Kidney tubule cell (primary cell): ENCODE results near the gene ATM.
"Not testable (repeated sequence)": the region's sequence is repeated elsewhere in the genome, so short reads cannot be mapped to it uniquely, and the experiment has no call there.

ENCODE experiments used
- DNase-seq: peaks from one replicate; pipeline ENCODE4 v3.0.0-alpha.2; 2018; ENCODE audit warnings: low spot score

Gene ATM

DNA sequence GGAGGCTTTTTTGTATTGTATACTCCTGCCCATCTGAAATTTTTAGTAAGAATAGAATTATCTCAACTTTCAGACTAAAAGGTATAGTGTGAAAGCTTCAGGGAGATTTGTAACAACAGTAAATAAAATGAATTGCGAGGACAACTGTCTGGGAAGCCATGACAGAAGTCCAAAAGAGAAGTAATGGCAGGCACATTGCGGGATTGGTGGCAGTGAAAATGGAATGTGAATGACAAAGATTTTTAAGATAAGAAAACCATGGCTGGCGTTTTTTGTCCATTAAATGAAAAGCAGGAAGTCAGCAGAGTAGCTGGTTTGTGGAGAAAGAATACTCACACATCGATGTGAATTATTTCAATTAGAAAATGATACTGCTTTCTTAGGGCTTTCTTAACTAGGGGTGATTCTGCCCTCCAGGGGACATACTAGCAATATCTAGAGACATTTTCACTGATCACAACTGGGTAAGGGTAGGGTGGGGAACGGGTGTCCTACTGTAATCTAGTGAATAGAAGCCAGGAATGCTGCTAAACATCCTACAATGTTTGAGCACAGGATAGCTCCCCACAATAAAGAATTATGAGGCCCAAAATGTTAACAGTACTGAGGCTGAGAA is 2.0 kb upstream of the ATM start:
- peak; percentile 2 for DNase-seq

GRCh38 chr11:108221371-108221770 is 1.5 kb upstream of the ATM start:
- DNase-seq: peak; percentile 7

DNA sequence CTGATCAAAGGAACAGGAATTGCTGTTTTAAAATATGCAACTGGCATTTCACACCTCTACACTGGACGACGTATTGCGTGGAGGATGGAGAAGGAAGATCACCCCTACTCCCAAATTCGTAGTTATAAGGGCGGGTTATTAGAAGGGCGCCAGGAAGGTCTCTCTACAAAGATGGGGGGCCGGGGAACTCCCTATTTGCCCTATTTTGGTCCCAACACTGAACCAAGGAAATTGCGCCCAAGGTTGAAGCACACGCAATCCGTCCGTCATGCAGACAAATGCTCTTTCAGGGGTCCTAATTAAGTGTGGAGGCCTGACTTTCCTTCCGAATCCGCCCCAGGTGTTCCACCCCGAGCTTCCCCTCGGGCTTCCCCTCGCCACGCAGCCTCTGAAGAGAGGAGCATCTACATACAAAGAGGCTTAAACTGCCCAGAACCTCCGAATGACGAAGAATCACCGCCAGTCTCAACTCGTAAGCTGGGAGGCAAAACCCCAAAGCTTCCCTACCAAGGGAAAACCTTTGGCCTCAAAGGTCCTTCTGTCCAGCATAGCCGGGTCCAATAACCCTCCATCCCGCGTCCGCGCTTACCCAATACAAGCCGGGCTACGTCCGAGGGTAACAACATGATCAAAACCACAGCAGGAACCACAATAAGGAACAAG is 825 bp upstream of the ATM start:
- no peak for DNase-seq

DNA sequence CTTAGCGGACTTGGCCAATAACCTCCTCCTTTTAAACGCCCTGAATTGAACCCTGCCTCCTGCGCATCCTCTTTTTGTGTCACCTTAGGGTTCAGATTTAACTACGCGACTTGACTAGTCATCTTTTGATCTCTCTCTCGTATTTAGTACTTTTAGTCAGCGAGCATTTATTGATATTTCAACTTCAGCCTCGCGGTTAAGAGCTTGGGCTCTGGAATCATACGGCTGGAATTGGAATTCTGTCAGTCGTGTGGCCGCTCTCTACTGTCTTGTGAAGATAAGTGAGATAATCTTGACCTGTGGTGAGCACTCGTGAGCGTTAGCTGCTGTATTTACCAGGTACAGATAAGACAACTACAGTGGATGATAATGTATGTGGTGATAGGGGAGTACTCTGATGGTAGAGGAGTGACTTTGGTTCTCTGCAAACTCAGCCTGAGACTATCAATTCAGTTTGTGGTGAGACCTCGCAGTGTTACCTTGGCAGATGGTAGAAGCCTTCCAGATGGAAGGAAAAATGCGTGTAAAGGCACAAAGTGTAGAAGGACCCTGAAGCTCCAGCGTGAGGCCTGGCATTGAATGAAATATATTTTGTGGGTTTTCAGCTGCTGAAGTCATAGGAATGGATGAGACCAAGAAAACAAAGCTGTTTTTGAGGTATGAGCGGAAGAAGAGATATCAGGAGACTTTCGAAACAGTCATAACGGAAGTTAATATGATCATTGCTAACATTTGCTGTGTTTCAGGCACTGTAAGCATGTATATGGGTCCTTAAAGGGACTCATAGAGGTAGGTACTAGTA is 682 bp downstream of the ATM start:
- DNase-seq: no peak

DNA sequence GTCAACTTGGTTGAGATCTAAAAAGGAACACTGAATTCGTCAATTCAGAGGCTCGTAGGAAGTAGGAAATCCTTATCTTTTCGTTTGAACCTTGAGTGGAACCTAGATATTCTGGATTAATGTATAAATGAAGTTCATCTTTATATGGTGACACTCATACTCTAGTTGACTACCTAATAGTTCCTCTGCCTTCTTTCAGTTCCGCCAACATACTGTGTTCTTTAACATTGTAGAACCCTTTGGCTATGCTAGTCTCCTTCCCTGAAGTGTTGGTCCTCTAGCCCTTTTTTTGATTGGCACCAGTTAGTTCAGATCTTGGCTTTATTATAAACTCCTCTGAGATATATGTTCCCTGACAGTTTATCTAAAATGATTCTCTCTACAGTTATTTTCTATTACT is 1.5 kb downstream of the ATM start:
- DNase-seq: no peak

DNA sequence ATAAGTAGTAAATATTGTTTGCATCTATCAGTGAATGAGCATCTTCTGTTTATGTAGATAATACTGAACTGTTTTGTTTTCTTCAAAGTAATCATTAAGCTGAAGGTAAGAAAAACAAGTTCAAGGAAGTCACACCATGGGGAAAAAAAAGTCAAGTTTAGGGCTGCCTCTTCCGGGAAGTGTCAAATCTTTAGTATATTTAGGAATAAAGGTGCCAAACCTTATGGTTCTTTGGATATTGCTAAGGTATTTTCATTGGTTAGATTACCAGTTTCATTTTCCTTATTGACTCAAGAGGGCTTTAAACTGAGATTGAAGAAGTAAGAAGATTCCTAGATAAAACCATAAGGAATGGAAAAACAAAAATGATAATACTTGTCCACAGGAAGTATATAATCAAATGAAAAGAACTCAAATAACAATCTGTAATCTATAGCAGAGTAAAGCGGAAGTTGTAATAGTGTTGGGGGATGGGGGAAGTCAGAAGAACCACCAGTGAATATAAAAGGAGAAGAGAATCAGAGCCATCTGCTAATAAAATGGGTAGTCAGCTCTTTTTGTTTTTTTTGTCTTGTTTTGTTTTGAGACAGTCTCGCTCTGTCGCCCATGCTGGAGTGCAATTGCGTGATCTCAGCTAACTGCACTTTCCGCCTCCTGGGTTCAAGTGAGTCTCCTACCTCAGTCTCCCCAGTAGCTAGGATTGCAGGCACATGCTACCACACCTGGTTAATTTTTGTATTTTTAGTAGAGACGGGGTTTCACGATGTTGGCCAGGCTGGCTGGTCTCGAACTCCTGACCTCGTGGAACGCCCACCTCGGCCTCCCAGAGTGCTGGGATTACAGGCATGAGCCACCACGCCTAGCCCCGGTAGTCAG is 2.3 kb downstream of the ATM start:
- peak; percentile 6 for DNase-seq

GRCh38 chr11:108226036-108226435 is 3.2 kb downstream of the ATM start:
- DNase-seq: no peak

GRCh38 chr11:108228251-108228650 is 5.4 kb downstream of the ATM start:
- no peak for DNase-seq

- DNase-seq: no peak
Measured at GRCh38 chr11:108233277-108233945, 10.5 kb downstream of the ATM start.

DNA sequence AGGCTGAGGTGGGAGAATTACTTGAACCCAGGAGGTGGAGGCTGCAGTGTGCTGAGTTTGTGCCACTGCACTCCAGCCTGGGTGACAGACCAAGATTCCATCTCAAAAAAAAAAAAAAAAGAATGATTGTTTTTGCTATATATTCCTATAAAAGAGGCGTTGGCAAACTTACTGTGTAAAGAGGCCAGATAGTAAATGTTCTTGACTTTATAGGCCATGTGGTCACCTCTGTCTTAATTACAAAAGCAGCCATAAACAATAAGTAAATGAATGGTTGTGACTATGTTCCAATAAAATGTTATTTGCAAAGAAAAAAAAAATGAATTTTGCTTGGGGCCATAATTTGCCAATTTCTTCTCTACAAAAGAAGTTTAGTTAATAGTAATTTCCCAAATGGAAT is 12.3 kb downstream of the ATM start:
- DNase-seq: no peak

DNA sequence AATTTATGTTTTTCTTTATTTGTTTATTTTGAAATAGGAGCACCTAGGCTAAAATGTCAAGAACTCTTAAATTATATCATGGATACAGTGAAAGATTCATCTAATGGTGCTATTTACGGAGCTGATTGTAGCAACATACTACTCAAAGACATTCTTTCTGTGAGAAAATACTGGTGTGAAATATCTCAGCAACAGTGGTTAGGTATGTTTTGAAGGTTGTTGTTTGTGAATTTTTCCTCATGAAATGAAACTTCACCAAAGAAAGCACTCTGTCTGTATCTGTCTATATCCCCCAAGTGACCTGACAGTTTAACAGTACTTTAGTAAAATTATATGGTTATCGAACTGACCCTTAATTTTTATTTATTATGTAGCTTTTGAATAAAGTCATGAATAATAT is 12.8 kb downstream of the ATM start:
- no peak for DNase-seq

- no peak for DNase-seq
Measured at GRCh38 chr11:108237058-108237481, 14.2 kb downstream of the ATM start.

- no peak for DNase-seq
Measured at GRCh38 chr11:108239076-108239475, 16.2 kb downstream of the ATM start.

DNA sequence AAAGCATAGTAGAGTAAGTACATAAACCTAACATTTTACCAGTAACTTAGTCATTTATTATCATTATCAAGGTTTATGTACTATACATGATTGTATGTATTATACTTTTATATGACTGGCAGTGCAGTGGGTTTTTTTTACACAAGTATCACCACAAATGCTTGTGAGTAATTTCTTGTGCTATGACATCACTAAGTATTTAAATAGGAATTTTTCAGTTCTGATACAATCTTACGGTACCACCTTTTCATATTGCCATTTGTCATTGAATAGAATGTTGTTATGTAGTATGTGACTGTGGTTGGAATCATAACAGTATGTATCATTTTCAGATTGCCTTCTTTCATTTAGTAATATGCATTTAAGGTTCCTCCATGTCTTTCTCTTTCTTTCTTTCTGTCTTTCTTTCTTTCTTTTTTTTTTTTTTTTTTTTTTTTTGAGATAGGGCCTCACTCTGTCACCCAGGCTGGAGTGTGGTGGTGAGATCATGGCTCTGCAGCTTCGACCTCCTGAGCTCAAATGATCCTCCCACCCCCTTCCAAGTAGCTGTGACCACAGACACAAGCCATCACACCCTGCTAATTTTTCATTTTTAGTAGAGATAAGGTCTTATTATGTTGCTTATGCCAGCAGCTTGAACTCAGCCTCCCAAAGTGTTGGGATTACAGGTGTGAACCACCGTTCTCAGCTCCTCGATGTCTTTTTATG is 18.6 kb downstream of the ATM start:
- DNase-seq: no peak

DNA sequence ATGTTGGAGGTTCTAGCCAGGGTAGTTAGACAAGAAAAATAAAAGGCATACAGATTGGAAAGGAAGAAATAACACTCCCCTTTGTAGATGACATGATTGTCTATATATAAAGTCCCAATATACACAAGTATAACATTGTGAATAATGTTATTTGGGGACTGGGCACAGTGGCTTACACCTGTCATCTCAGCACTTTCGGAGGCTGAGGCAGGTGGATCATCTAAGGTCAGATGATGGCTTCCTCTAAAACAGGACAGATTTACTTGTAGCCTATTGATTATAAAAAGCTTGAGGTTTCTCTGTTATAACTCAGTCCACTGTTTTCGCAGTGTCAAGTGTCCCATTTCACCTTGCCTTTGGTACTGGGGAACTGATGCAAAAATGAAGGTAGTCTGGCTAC is 19.6 kb downstream of the ATM start:
- DNase-seq: no peak

DNA sequence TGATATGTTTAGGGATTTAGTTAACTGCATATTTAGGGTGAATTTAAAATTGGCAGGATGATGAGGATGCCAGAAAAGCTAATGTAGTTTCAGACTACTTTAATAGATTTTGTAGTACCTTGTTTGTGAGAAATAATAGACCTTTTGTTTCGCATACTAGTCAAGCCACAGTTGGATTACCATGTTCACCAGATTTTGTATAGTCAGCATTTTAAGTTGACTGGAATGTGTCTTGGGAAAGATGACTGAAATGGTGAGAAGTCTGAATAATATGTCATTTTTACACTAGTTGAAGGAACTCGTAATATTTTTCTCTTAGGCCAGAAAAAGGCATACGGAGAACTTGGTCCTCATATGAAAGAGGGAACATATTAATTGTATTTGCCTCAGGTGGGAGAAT is 23.4 kb downstream of the ATM start:
- DNase-seq: no peak

DNA sequence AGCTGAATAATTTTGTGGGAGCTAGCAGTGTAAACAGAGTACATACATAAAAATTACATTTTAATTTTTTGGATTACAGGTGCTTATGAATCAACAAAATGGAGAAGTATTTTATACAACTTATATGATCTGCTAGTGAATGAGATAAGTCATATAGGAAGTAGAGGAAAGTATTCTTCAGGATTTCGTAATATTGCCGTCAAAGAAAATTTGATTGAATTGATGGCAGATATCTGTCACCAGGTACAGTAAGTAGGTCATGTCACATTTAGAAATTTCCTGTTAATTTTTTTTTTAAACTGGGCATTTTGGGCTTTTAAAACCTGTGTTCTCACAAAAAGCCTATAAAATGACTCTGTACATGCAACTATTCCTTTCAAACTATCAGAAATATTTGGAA is 24.0 kb downstream of the ATM start:
- DNase-seq: no peak

GRCh38 chr11:108253176-108253575 is 30.3 kb downstream of the ATM start:
- peak; percentile 20 for DNase-seq

- no peak for DNase-seq
Measured at GRCh38 chr11:108269583-108269982, 46.7 kb downstream of the ATM start.

DNA sequence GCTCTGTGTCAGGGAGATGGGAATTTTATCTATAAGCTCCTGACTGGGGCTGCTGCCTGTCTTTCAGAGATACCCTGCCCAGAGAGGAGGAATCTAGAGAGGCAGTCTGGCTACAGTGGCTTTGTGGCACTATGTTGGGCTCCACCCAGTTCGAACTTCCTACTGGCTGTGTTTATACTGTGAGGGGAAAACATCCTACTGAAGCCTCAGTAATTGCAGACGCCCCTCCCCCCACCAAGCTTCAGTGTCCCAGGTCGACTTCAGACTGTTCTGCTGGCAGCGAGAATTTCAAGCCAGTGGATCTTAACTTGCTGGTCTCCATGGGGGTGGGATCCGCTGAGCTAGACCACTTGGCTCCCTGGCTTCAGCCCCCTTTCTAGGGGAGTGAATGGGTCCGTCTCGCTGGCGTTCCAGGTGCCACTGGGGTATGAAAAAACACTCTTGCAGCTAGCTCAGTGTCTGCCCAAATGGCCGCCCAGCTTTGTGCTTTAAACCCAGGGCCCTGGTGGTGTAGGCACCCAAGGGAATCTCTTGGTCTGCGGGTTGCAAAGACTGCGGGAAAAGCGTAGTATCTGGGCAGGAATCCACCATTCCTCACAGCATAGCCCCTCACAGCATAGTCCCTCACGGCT is 54.2 kb downstream of the ATM start:
- DNase-seq: not testable (repeated sequence)

- DNase-seq: no peak
Measured at GRCh38 chr11:108278546-108278945, 55.7 kb downstream of the ATM start.
